DOHH2 (cell line): Measurements from ENCODE around the gene TSPAN1.

Experiments used
- EZH2phosphoT487 ChIP-seq: fragments of 200-600 bp; sonication (generic); IDR thresholded peaks from 2 replicates; pipeline ENCODE4 v1.6.1; 2017; ENCODE audit warnings: borderline replicate concordance, mild to moderate bottlenecking, antibody characterized with exemption, low read length, moderate library complexity, mixed read lengths
- TF ChIP-seq, protein P1 (sequence below): fragments of 200-600 bp; sonication (generic); IDR thresholded peaks from one replicate; pipeline ENCODE4 v1.5.1; 2014; ENCODE audit warnings: antibody characterized with exemption, mild to moderate bottlenecking, low read depth, low read length; ENCODE audit not compliant: poor library complexity, severe bottlenecking

GRCh38 chr1:46199233-46199749 is 24.4 kb downstream of the TSPAN1 start:
- TF ChIP-seq, protein P1, sequence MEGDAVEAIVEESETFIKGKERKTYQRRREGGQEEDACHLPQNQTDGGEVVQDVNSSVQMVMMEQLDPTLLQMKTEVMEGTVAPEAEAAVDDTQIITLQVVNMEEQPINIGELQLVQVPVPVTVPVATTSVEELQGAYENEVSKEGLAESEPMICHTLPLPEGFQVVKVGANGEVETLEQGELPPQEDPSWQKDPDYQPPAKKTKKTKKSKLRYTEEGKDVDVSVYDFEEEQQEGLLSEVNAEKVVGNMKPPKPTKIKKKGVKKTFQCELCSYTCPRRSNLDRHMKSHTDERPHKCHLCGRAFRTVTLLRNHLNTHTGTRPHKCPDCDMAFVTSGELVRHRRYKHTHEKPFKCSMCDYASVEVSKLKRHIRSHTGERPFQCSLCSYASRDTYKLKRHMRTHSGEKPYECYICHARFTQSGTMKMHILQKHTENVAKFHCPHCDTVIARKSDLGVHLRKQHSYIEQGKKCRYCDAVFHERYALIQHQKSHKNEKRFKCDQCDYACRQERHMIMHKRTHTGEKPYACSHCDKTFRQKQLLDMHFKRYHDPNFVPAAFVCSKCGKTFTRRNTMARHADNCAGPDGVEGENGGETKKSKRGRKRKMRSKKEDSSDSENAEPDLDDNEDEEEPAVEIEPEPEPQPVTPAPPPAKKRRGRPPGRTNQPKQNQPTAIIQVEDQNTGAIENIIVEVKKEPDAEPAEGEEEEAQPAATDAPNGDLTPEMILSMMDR = no peak
- no peak for TF ChIP-seq EZH2phosphoT487
